Thyroid gland (tissue), 4 donors: ENCODE results near the gene SLC2A13.

Source experiments
- POLR2A ChIP-seq, 2 donors: fragments of 450-650 bp; IDR thresholded peaks; one replicate each; pipeline ENCODE4 v1.6.1; 2017; ENCODE audit warnings: antibody characterized with exemption in 2 of 2, mild to moderate bottlenecking in 2 of 2, moderate library complexity in 1 of 2
- TF ChIP-seq, protein P1 (sequence below), 6 experiments: fragments of 200-600 bp in 3 of 6; fragments of 450-650 bp in 3 of 6; sonication (generic) in 3 of 6; IDR thresholded peaks; one replicate each; pipeline ENCODE4 v1.5.1; 2016 to 2019; ENCODE audit warnings: antibody characterized with exemption in 6 of 6, mild to moderate bottlenecking in 2 of 6, inconsistent platforms in 1 of 6, moderate library complexity in 1 of 6

DNA sequence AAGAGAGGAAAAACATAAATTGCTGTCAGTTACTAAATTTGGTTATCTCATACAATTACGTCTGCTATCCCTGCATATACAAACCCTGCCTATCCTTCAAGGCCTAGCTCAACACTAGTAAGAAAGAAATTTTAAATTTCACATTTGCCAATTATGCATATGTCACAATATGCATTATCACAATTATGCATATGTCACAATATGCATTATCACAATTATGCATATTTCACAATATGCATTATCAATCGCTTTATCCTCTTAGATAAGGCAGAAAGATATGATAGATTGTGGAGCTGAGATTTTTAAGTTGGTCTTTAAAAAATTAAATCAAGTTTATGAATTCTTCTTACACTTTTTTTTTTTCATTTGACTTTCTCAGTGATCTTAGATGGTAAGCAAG, 291.3 kb downstream of the SLC2A13 start:
- TF ChIP-seq POLR2A (IDR thresholded peaks at IDR 0.05), result no peak
- TF ChIP-seq, protein P1, sequence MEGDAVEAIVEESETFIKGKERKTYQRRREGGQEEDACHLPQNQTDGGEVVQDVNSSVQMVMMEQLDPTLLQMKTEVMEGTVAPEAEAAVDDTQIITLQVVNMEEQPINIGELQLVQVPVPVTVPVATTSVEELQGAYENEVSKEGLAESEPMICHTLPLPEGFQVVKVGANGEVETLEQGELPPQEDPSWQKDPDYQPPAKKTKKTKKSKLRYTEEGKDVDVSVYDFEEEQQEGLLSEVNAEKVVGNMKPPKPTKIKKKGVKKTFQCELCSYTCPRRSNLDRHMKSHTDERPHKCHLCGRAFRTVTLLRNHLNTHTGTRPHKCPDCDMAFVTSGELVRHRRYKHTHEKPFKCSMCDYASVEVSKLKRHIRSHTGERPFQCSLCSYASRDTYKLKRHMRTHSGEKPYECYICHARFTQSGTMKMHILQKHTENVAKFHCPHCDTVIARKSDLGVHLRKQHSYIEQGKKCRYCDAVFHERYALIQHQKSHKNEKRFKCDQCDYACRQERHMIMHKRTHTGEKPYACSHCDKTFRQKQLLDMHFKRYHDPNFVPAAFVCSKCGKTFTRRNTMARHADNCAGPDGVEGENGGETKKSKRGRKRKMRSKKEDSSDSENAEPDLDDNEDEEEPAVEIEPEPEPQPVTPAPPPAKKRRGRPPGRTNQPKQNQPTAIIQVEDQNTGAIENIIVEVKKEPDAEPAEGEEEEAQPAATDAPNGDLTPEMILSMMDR (IDR thresholded peaks at IDR 0.05), result no peak
